HG02763 (cell line): Measurements from ENCODE around the gene BSX.

ENCODE experiments used
- ATAC-seq: cut with Tn5 transposase; IDR thresholded peaks from one replicate; pipeline ENCODE4 v1.9.1; 2021; ENCODE audit warnings: mild to moderate bottlenecking, moderate library complexity; ENCODE audit not compliant: unreplicated experiment

BSX gene

DNA sequence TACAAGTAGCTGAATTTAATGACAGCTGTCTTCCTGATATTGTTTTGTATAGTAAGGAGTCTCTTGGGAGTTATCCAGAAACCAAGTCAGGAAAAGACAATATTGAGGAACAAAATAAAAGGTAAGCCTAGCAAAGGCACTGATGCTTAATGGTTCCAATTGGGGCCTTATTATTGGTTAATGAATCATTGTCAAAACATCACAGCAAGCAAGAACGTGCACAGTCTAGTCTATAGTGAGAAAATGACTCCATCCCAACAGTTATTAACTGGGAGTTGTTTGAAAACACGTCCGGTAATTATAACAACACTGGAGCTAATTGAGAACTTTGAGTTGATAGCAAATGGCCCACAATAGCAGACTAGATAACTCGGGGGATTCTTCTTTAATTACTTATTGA lies 17.7 kb downstream of the BSX start:
- ATAC-seq: no peak

- no peak for ATAC-seq
Observed at GRCh38 chr11:122954455-122954854, 27.2 kb downstream of the BSX start.

GRCh38 chr11:122951211-122951610 lies 30.4 kb downstream of the BSX start:
- no peak for ATAC-seq

DNA sequence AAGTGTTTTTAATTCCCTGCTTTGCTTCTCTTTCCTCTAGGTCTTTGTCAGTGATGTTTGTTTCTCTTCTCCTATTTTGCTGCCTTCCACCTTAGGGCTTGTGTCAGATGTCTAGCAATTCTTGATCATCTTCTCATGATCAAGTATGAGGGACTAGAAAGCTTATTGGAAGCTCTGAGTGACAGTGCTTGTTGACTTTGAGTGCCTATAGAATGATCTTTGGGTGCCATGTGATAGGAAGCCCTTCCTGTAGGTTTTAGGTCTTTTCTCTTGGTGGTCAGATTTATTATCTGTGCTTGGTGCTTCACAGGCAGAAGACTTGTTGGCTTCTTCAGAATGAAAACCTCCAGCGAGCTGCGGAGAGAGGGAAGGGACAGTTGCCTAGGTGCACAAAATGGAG lies 43.1 kb downstream of the BSX start:
- no peak for ATAC-seq

- no peak for ATAC-seq
Observed at GRCh38 chr11:122937983-122938382, 43.7 kb downstream of the BSX start.

DNA sequence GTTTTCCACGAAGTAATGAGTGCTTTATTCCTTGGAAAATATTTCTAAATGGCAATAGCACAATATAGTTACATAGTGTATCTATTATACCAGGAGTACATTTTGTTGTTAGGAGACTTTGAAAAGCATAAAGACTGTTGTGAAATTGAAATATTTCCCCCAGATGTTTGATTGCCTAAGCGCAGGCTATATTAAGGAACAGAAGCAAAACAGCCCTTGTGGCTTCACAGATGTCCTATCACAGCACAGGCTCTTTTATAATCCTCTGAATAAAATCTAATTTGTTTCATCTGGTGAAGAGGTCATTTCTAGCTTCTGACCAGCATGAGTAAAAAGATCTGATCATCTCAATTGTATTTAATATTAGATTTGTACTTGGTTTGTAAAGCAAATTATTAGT lies 48.2 kb downstream of the BSX start:
- ATAC-seq: no peak

GRCh38 chr11:122931510-122931909 lies 50.1 kb downstream of the BSX start:
- ATAC-seq: no peak
